Keratinocyte (primary cell): ENCODE results near the gene CCDC9B.

Experiments
- EZH2 ChIP-seq: IDR thresholded peaks from one replicate; pipeline ENCODE4 v1.6.1; 2012; ENCODE audit warnings: inconsistent platforms, mild to moderate bottlenecking, low read length, moderate library complexity
- TF ChIP-seq, protein P1 (sequence below), 3 experiments: IDR thresholded peaks in 1 of 3; conservative IDR thresholded peaks in 1 of 3; optimal IDR thresholded peaks in 1 of 3; 2 replicates in 2 of 3; 3 replicates in 1 of 3; pipeline versions ENCODE3 to v1.5.1; 2011; ENCODE audit warnings: low read length in 3 of 3, mild to moderate bottlenecking in 3 of 3, moderate library complexity in 2 of 3, control low read depth in 1 of 3, inconsistent platforms in 1 of 3; ENCODE audit not compliant: insufficient read depth in 2 of 3; ENCODE audit errors: extremely low read depth in 1 of 3

DNA sequence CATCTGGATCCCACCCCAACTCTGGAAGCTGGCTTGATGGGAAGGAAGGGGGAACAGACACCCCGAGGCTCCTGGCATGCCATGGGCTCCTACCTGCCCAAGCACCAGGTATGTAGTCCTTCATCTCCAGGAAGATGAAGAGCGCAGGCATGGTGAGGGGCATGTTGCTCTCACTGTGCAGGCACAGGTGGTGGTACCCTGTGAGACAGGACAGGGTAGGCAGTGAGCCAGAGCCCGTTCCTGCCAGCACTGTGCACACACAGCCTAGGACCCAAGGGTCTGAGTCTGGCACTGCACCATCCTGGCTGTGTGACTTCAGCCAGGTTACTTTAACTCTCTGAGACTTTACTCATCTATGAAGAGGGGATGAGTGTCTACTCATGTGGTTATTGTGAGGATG lies 48.5 kb downstream of the CCDC9B start:
- TF ChIP-seq, protein P1, sequence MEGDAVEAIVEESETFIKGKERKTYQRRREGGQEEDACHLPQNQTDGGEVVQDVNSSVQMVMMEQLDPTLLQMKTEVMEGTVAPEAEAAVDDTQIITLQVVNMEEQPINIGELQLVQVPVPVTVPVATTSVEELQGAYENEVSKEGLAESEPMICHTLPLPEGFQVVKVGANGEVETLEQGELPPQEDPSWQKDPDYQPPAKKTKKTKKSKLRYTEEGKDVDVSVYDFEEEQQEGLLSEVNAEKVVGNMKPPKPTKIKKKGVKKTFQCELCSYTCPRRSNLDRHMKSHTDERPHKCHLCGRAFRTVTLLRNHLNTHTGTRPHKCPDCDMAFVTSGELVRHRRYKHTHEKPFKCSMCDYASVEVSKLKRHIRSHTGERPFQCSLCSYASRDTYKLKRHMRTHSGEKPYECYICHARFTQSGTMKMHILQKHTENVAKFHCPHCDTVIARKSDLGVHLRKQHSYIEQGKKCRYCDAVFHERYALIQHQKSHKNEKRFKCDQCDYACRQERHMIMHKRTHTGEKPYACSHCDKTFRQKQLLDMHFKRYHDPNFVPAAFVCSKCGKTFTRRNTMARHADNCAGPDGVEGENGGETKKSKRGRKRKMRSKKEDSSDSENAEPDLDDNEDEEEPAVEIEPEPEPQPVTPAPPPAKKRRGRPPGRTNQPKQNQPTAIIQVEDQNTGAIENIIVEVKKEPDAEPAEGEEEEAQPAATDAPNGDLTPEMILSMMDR (optimal IDR thresholded peaks at IDR 0.05 in 1 of 3, IDR thresholded peaks at IDR 0.05 in 1 of 3, conservative IDR thresholded peaks at IDR 0.05 in 1 of 3; ENCODE audit: extremely low read depth in 1 of 3, insufficient read depth in 2 of 3, low read length in 3 of 3): no peak
- no peak for TF ChIP-seq EZH2
